ENCODE measurements around the gene OR4B1. TPM values are rescaled to one million over a fixed set of nuclear protein-coding genes. Genes with fewer than 3 reads are reported as not detected.

OR4B1 gene
- total and polyA plus RNA-seq, 2 donors (not counting 3 experiments of a cell fraction or from before 2014, with no cell fraction given): not detected

- Histone ChIP-seq H3K27ac (ENCODE audit: insufficient read depth, low read depth, low read length) (no peak overlapping the region), H3K9me1 (replicated peaks; ENCODE audit: control insufficient read depth, extremely low read depth, insufficient read depth, low read length) (no peaks in the 10 kb centered on the region), H4K20me1 (replicated peaks; ENCODE audit: control insufficient read depth, extremely low read depth, insufficient read depth, low read length) (no peaks in the 10 kb centered on the region), H3K9me3 (replicated peaks; ENCODE audit: control insufficient read depth, insufficient read depth, low read length) (no peaks in the 10 kb centered on the region), H3K9ac (replicated peaks; ENCODE audit: extremely low read depth, insufficient read depth, low read length) (no peak overlapping the region), H2AFZ (ENCODE audit: low read depth, low read length) (no peak overlapping the region), H3K36me3 (ENCODE audit: control insufficient read depth in 2 of 2, extremely low read depth in 1 of 2, insufficient read depth in 2 of 2, low read length in 2 of 2) (no peaks in the 10 kb centered on the region), H3K27me3 (ENCODE audit: control insufficient read depth in 2 of 2, insufficient read depth in 2 of 2, low read length in 2 of 2) (no peaks in the 10 kb centered on the region), H3K4me1 (ENCODE audit: control insufficient read depth, extremely low read depth, insufficient read depth, low read length) (no peaks in the 10 kb centered on the region), H3K79me2 (ENCODE audit: control insufficient read depth, insufficient read depth, low read length) (no peaks in the 10 kb centered on the region), H3K4me2 (ENCODE audit: insufficient read depth, low read length) (no peak overlapping the region), H3K4me3 (replicated peaks in 1 of 3; ENCODE audit: insufficient read depth in 1 of 3, low read depth in 1 of 3, low read length in 3 of 3) (no peak overlapping the region)
- intact Hi-C loops (cut with micrococcal nuclease) (no loop called here), dilution Hi-C loops (cut with MboI; ENCODE audit: extremely low pct_ligation_motif_present, low sequenced_read_pairs) (no loop called here)
- TF ChIP-seq GATA2 (IDR thresholded peaks at IDR 0.05; ENCODE audit: insufficient read depth, insufficient read length, low read depth, low read length): no peak
- CTCF ChIA-PET: no interaction called here
- no peak for FAIRE-seq
- BruUV-seq (replicated peaks): no TSS peak
- no peak for DNase-seq (ENCODE audit: low read depth, low spot score)
- POLR2A ChIA-PET: no interaction called here
Observed at GRCh38 chr11:48207881-48208280, 8.7 kb upstream of the OR4B1 start.

- TF ChIP-seq CTCF (IDR thresholded peaks at IDR 0.05; ENCODE audit: extremely low read depth in 1 of 2, insufficient read depth in 1 of 2, low read depth in 1 of 2, low read length in 2 of 2) (peak in 1 of 2 donors; percentile 27), MYC (IDR thresholded peaks at IDR 0.05; ENCODE audit: low read depth, low read length) (no peak)
- intact Hi-C loops (cut with micrococcal nuclease) (no loop called here), dilution Hi-C loops (cut with MboI; ENCODE audit: extremely low pct_ligation_motif_present, low sequenced_read_pairs) (no loop called here)
- Histone ChIP-seq H3K4me2 (ENCODE audit: insufficient read depth, low read length) (no peak overlapping the region), H3K79me2 (ENCODE audit: control insufficient read depth, insufficient read depth, low read length) (no peaks in the 10 kb centered on the region), H3K9me1 (replicated peaks; ENCODE audit: control insufficient read depth, extremely low read depth, insufficient read depth, low read length) (no peaks in the 10 kb centered on the region), H3K27ac (ENCODE audit: insufficient read depth, low read depth, low read length) (no peak overlapping the region), H3K4me3 (replicated peaks in 1 of 3; ENCODE audit: insufficient read depth in 1 of 3, low read depth in 1 of 3, low read length in 3 of 3) (no peak overlapping the region), H3K36me3 (ENCODE audit: control insufficient read depth in 2 of 2, extremely low read depth in 1 of 2, insufficient read depth in 2 of 2, low read length in 2 of 2) (no peaks in the 10 kb centered on the region), H3K9ac (replicated peaks; ENCODE audit: extremely low read depth, insufficient read depth, low read length) (no peak overlapping the region), H3K4me1 (ENCODE audit: control insufficient read depth, extremely low read depth, insufficient read depth, low read length) (no peaks in the 10 kb centered on the region), H2AFZ (ENCODE audit: low read depth, low read length) (no peak overlapping the region), H4K20me1 (replicated peaks; ENCODE audit: control insufficient read depth, extremely low read depth, insufficient read depth, low read length) (no peaks in the 10 kb centered on the region), H3K27me3 (ENCODE audit: control insufficient read depth in 2 of 2, insufficient read depth in 2 of 2, low read length in 2 of 2) (no peaks in the 10 kb centered on the region), H3K9me3 (replicated peaks; ENCODE audit: control insufficient read depth, insufficient read depth, low read length) (no peaks in the 10 kb centered on the region)
- POLR2A ChIA-PET: no interaction called here
- FAIRE-seq (no peak), DNase-seq (ENCODE audit: low read depth, low spot score) (no peak)
- BruUV-seq (replicated peaks): no TSS peak
- CTCF ChIA-PET: no interaction called here
Observed at GRCh38 chr11:48210052-48210451, 6.6 kb upstream of the OR4B1 start.

All from endothelial cell of umbilical vein (primary cell).